Measurements from ENCODE around the gene KRTAP5-9.
"Not testable (repeated sequence)": the region's sequence is repeated elsewhere in the genome, so short reads cannot be mapped to it uniquely, and the experiment has no call there.

KRTAP5-9 gene, protein sequence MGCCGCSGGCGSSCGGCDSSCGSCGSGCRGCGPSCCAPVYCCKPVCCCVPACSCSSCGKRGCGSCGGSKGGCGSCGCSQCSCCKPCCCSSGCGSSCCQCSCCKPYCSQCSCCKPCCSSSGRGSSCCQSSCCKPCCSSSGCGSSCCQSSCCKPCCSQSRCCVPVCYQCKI

DNA sequence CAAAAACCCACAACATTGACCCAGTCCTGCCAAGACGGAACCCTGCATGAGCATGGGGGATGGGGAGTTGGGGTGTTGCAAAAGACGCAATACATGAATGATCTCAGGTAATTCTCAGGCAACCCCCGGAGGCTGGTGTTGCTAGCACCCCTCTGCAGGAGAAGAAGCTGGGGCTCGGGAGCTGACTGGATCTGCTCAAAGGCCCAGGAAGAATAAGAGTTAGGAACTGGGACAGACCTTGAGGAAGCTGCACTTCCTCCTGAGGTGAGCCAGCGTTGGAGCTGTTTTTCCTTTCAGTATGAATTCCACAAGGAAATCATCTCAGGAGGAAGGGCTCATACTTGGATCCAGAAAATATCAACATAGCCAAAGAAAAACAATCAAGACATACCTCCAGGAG, at the start of gene KRTAP5-9:
TSS of gene KRTAP5-9 (plus strand) at position 301 of the 400 bp plus-strand sequence. CDS start 238 bp downstream, outside the sequence.
- DNase-seq (ENCODE audit: low read depth in 2 of 2): no peak

DNA sequence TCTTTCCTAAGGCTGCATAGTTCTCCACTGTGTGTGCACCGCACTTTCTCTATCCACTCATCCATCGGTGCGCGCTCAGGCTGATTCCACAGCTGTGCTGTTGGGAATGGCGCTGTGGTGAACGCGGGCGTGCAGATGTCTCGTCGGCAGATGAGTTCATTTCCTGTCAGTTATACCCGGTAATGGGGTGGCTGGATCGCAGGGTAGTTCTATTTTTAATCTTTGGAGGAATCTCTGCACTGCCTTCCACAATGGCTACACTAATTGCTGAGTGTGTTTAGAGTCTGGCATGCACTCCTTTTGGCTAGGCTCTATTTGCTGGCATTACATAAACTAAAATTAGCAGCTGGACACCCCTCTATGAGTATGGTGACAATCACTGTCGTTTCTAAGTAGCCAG, 49.1 kb upstream of the KRTAP5-9 start:
- DNase-seq (ENCODE audit: low read depth in 2 of 2): no peak

DNA sequence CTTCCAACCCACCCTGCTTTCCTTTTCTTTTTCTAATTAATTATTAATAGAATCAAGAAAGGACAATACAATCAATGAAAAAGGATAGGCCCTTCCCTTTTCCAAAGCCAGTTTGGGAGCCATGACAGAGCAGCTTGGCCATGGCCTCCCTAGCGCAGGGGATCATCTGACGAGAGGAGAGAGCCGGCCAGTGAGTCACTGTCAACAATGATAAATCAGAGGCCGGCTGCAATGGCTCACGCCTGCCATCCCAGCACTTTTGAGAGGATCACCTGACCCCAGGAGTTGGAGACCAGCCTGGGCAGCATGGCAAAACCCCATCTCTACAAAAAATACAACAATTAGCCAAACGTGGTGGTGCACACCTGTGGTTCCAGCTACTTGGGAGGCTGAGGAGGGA, 48.7 kb upstream of the KRTAP5-9 start:
- DNase-seq (ENCODE audit: low read depth in 2 of 2): no peak

DNA sequence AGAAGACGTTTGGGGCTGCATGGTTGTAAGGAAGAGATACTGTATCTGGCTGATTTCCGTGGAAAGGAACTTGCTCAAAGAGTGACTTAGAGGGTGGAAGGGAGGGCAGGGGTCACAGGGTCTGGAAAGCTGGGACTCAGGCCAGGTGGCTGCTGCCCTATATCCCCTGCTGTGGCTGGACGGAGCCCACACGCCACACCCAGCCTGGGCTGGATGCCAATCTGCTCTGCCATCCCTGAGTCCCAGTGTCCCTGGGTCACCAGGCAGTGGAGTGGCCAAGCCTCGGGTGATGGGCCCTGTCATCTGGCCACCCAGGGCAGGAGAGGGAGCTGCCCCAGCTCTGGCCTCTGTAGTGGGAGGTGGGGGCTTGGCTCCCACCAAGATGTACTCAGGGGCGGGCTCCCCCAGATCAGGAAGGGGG, 47.6 kb upstream of the KRTAP5-9 start:
- DNase-seq (ENCODE audit: low read depth in 2 of 2): no peak

DNA sequence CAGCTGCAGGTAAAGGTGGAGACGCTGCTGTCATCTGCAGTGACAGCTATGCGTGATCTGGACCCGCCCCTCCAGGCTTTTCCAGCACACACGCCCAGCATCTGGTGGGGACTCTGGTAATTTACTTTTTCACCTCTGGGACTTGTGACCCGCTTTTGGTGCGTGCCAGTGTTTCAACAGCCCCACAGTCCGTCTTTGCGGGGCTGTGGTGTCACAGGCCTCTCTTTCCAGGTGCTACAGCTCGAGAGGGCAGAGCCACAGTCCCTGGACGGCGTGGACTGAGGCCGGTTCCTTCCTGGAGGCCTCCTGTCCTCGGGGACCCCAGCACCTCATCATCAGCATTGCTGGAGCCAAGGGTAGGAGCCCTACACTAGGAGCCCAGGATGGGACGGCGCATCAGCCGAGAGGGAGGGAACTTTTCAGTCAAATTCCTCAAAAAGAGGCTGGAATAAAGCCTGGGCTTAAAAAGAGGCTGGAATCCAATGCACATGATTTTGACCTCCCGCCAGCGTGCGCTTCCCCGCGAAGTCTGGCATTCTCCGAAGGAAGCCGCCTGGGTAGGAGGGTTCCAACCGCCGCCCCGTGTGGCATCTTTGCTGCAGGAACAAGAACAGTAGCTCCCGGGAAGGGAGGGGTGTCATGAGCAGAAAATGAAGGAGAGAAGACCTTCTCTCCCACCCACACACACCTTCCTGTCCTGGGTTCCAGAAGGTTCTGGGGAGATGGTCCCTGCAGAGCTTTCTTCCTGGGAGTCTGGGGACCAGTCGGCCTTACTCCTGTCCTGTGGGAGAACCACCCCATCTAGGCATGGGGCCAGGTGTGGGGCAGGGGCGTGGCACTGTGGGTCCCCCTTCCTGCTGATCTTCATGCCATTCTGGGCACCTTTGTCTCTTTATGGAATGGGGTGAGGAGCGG, 46.9 kb upstream of the KRTAP5-9 start:
- no peak for DNase-seq (ENCODE audit: low read depth in 2 of 2)

DNA sequence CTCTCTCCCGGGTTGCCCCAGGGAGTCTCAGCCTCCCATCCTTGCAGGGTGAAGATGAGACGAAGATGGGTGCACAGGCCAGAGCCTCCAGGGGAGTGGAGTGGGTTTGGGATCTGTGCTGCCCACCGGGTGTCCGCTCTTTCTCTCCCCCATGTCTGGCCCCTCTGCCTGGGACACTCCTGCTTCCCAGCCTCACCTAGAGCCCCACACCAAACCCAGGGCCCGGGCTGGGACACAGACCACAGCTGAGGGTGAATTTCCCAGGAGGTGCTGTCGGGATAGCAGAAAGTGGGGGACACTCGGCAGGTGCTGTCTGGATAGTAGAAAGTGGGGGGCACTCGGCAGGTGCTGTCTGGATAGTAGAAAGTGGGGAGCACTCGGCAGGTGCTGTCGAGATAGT, 46.2 kb upstream of the KRTAP5-9 start:
- no peak for DNase-seq (ENCODE audit: low read depth in 2 of 2)

DNA sequence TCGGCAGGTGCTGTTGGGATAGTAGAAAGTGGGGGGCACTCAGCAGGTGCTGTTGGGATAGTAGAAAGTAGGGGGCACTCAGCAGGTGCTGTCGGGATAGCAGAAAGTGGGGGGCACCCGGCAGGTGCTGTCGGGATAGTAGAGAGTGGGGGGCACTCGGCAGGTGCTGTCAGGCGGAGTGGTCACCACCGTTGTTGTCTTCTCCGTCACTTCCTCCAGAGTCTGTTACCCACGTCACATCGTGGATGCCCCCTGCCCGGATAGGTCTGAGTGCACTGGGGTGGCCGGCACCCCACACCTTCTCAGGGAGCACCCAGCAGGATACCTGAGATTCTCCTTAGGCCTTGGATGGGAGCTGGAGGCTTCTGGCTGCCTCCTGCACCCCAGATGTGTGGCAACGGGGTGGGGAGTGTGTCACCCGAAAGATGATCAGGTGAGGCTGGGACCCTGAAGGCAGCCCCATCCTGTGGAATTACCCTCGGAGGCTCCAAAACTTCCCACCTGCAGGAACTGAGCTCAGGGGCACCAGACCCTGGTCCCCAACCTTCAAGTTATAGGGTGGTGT, 45.3 kb upstream of the KRTAP5-9 start:
- DNase-seq (ENCODE audit: low read depth in 2 of 2): no peak

DNA sequence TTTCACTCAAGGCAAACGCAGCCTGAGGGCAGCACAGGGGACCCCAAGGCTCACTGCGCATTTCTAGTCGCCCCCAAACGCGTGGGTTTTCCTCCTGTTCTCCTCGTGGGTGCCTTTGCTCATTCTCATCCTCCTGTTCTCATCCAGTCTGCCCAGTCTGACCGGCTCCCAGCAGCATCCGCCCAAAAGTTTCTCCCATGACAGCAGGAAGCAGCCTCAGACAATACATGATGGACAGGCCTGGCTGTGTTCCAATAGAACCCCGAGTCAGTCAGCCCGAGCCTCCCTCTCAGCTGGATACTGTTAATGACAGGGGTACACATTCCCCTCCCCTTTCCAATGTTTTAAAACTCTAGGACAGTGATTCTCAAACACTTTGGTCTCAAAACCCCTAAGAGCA, 43.7 kb upstream of the KRTAP5-9 start:
- DNase-seq (ENCODE audit: low read depth in 2 of 2): no peak

DNA sequence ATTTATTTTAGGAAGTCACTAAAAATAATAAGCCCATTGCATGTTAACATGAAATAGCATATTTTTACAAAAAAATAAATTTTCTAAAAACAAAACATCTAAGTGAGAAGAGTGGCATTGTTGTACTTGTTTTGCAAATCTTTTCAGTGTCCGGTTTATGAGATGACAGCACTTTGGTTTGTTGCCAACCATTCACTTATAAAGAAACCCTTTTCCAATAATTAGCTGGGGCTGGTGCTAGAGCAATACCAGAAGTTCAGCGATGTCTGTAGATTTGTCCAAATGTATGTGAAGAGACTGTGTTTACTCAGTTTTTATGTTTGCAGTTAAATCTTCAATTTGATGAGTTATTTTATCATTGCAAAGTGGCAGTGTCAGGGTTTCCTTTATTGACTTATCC, 43.2 kb upstream of the KRTAP5-9 start:
- DNase-seq (ENCODE audit: low read depth in 2 of 2): no peak

DNA sequence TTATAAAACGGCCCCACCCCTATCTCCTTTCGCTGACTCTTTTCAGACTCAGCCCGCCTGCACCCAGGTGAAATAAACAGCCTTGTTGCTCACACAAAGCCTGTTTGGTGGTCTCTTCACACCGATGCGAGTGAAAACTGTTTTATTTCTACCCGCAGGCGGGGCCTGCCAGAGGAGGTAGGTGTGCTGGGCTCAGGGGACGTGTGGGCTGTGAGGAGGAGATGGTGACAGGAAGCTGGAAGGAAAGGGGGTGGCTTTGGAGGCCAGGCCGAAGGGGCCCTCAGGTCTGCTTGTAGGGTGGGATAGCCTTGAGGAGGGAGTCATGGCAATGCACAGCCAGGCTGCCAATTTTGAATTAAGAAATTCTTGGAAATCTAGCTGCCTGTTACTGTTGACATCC, 42.4 kb upstream of the KRTAP5-9 start:
- no peak for DNase-seq (ENCODE audit: low read depth in 2 of 2)

DNA sequence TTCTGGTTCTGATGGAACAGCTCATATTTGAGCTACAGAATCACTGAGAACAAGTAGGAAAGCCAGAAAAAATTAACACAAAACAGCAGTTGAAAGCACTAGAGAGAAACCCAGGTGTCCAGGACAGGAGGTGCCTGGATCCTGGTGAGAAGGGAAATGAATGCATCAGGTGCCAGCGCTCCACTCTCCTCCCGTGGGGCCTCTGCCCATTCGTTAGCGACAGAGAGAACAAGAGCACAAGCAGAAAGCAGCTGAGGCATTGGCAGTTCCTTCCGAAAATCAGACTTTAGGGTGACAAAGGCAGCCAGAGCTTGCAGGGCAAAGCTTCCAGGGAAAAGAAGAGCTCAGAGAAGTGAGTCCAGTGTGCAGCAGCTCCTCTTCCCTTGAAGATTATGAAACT, 41.1 kb upstream of the KRTAP5-9 start:
- no peak for DNase-seq (ENCODE audit: low read depth in 2 of 2)

DNA sequence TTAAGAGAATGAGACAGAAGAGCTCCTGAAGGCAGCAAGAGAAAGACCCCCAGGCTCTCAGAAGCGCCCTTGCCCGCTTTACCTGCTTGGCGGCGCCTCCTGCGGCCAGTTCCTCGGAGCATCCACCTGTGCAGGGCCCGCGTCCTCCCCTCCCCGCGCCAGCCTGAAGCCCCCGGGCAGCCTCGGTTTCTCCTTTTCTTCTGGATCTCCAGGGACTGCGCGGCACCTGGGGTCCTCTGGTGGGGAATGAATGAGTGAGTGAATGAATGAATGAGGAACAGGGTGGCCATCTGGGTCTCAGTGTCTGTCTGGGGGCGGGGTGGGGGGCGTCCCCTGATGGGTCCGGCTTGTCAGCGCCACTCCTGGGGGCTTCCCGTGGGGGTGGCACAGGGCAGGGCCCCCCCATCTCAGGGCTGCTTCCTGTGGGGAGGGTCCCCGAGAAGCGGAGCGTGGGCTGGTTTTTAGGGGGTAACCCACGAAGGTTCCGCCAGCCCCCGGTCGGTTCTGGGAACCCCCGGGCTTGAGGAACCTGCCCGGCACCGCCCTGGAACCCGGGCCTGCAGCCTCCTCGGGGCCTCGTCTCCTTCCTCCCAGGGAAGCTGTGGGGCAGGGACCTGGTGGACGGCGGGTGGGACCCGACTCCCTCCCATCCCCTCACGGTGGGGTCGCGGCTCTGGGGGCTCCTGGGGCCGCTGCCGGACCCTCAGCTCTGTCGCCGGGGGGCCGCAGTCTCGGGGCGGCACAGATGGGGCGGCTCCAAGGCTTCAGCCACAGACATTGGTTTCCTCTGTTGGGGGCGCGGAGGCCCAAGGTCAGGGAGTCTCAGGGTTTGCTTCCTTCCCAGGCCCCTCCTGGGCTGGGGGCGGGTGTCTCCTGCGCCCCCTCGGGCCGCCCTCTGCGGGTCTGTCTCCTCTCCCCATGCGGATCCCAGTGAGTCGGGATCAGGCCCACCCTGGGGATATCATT, 29.4 kb upstream of the KRTAP5-9 start:
- DNase-seq (ENCODE audit: low read depth in 2 of 2): no peak

DNA sequence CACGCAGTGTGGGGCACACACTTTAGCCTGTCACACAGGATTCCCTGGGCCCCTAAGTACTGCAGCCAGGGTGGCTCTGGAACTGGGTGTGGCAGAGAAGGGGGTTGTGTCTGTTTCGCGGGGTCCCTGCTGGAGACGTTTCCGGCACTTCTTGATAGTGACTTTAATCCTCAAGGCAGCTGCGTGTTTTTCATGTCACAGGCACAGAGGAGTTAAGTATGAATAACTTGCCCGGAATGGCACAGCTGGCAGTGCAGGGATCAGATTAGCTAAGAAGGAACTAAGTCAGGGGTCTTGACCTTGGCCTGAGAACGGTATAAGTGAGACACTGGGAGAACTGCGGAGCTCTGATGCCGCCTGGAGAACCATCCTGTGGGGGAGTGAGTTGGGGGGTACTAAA, 28.7 kb upstream of the KRTAP5-9 start:
- no peak for DNase-seq (ENCODE audit: low read depth in 2 of 2)

DNA sequence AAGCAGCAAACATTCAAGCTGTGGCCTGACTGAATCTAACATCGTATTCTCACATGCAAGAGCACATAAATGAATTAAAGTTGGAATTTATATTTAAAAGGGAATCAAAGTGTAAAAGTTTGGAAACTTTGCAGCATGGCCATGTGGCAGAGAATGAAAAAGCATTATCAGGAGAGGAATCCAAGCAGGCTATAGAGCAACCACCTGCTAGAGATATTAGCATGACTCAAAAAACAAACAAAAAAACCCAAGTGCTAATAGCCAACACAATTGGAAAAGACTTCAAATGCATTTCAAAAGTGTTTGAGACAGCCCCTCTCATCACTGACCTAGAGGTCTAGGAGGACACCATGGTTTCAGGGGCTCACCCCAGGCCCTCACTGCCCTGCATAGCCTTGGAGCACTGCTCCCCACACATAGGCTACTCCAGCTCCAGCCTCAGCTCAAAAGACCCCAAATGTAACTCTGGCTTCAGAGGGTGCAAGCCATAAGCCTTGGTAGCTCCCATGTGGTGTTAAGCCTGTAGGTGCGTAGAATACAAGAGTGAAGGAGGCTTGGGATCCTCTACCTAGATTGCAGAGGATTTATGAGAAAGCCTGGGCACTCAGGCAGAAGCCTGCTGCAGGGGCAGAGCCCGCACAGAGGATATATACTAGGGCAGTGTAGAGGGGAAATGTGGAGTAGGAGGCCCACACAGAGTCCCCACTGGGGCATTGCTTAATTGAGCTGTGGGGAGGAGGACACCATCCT, 22.9 kb upstream of the KRTAP5-9 start:
- no peak for DNase-seq (ENCODE audit: low read depth in 2 of 2)

DNA sequence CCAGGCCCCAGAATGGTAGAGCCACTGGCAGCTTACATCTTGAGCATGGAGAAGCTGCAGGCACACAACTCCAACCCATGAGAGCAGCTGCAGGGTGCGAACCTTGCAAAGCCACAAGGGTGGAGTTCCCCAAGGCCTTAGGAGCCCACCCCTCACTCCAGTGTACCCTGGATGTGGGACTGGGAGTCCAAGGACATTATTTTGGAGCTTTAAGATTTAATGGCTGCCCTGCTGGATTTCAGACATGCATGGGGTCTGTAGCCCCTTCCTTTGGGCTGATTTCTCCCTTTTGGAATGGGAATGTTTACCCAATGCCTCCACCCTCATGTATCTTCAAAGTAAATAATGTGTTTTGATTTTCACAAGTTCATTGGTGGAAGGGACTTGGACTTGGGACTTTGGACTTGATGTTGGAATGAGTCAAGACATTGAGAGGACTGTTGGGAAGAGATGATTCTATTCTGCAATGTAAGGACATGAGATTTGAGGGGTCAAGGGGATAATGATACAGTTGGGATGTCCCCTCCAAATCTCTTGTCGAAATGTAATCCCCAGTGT, 22.2 kb upstream of the KRTAP5-9 start:
- DNase-seq (ENCODE audit: low read depth in 2 of 2): no peak

DNA sequence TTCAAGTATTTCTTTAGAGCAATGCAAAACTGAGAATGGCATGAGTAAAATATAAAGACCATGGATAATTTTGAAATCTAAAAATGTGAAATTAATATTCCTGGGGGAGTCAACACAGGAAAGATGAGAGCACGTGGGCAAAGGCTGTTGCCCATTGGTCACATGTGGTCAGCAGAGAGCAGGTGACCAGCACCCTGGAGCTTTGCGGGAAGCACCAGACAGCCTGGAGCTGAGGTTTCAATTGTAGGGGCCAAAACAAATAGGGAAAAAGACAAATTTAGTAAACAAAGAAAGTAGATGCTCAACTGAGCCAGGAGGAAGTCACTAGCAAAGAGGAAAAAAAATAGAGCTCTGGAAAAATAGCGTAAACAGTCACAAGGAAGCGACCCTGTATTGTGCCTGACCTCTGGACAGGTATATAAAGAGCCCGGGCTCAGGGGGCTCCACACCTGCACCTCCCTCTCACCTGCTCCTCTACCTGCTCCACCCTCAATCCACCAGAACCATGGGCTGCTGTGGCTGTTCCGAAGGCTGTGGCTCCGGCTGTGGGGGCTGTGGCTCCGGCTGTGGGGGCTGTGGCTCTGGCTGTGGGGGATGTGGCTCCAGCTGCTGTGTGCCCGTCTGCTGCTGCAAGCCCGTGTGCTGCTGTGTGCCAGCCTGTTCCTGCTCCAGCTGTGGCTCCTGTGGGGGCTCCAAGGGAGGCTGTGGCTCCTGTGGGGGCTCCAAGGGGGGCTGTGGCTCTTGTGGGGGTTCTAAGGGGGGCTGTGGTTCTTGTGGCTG, 21.2 kb upstream of the KRTAP5-9 start, which contains the start of gene KRTAP5-7:
TSS of gene KRTAP5-7 (plus strand) at position 472 of the 780 bp plus-strand sequence. CDS start at position 506, 34 bp downstream.
- DNase-seq (ENCODE audit: low read depth in 2 of 2): not testable (repeated sequence)

DNA sequence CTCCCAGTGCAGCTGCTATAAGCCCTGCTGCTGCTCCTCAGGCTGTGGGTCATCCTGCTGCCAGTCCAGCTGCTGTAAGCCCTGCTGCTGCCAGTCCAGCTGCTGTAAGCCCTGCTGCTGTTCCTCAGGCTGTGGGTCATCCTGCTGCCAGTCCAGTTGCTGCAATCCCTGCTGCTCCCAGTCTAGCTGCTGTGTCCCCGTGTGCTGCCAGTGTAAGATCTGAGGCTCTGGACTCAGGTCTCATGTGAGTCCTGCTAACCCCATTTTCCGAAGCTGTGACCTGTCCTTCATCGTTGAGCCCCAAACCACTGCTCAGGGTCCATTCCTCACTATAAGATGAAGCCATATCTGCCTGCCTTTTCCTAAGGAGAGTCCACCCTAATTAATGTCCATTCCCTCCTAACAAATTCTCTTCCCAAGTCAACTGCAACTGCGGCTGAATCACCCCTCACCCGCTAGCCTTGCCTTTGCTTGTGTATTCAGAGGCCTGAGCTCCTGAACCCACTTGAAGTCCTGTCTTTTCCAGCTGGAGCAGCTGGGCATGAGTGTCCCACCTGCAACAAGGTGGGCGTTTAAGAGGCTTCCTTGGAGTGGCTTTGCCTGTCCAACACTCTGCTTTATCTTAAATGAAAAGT, 20.5 kb upstream of the KRTAP5-9 start:
- no peak for DNase-seq (ENCODE audit: low read depth in 2 of 2)

DNA sequence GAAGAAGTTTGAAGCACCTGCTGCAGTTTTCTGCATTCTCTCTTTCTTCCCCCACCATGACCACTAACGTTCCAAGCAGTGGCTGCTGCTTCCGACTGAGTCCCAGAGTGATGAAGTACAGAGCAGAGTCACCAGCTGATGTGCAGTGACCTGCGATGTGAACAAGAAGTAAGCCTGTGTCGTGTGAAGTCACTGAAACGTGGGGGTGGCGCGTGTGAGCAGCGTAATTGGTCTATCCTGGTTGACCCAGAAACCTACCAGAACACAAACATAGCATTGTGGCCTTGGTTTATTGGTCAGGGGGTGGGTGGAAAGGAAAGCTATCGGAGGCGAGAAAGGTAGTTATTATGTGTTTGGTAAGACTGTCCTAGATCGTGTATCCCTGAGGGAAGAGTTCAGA, 17.6 kb upstream of the KRTAP5-9 start:
- DNase-seq (ENCODE audit: low read depth in 2 of 2): no peak

DNA sequence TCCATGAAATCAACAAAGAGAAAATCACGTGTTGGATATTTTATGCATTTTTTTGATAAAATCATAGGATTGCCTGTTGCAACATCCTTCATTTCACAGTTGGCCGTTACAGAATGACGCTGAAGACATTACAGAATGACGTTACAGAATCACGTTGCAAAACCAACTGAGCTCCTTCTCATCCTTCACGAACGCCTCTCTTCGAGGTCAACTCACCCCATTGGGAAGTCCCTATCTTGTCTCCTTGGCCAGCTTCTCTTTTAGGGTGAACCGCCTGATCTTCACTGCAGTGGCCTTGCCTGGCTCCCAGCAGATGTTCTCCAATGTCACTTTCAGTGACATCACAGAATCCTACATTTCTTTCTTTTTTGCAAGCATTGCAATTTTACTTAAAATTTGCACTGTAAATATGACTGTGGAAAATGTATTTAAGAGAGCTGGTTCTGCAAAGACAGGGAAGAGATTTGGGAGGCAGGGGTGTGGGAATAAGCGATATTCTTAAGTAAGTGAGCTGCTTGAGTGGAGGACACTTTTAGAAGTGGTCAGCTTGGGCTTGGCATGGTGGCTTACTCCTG, 16.1 kb upstream of the KRTAP5-9 start:
- DNase-seq (ENCODE audit: low read depth in 2 of 2): no peak

Data from activated CD4-positive, alpha-beta T cell treated with anti-CD3 and anti-CD28 coated beads for 24 hours (primary cell).